HG03442 (cell line): Measurements from ENCODE around the gene TVP23C.

Experiments used
- ATAC-seq: cut with Tn5 transposase; IDR thresholded peaks from one replicate; pipeline ENCODE4 v1.9.1; 2021; ENCODE audit warnings: mild to moderate bottlenecking, moderate library complexity; ENCODE audit not compliant: unreplicated experiment

Gene TVP23C

GRCh38 chr17:15465045-15465701 is 98.1 kb downstream of the TVP23C start:
- no peak for ATAC-seq

GRCh38 chr17:15464231-15464985 is 98.9 kb downstream of the TVP23C start:
- ATAC-seq: no peak

- ATAC-seq: no peak
Observed at GRCh38 chr17:15462976-15463772, 100.1 kb downstream of the TVP23C start.

- ATAC-seq: no peak
Observed at GRCh38 chr17:15457723-15458094, 105.6 kb downstream of the TVP23C start.

GRCh38 chr17:15456972-15457722 is 106.1 kb downstream of the TVP23C start:
- ATAC-seq: no peak

GRCh38 chr17:15456496-15456895 is 106.8 kb downstream of the TVP23C start:
- ATAC-seq: no peak

GRCh38 chr17:15454346-15454745 is 108.9 kb downstream of the TVP23C start:
- no peak for ATAC-seq

GRCh38 chr17:15453782-15454181 is 109.5 kb downstream of the TVP23C start:
- ATAC-seq: no peak

- no peak for ATAC-seq
Observed at GRCh38 chr17:15453246-15453645, 110.0 kb downstream of the TVP23C start.

GRCh38 chr17:15452746-15453145 is 110.5 kb downstream of the TVP23C start:
- no peak for ATAC-seq
